Bladder microvascular endothelial cell (primary cell): Measurements from ENCODE around the gene CMSS1. TPM values are rescaled to one million over a fixed set of nuclear protein-coding genes. Genes with fewer than 3 reads are reported as not detected.

Source experiments
- total RNA-seq: library from RNA; depleted of rRNA; stranded (reverse); fragments of >200 nt; gene quantifications from 2 replicates; pipeline ENCODE4 v1.2.3, GENCODE V29; 2014

The CMSS1 gene
- total RNA-seq: 5.7 and 10.5 TPM in 2 replicates

GRCh38 chr3:99817437-99818240 is at the start of gene CMSS1:
Gene CMSS1, plus strand, starts transcription at chr3:99817862.

GRCh38 chr3:100114413-100115030 is 296.9 kb downstream of the CMSS1 start, which contains the start of gene FILIP1L:
Gene FILIP1L, minus strand, starts transcription at chr3:100114501.

Other genes starting within 250 kb of the CMSS1 start
- gene COL8A1, start 179.3 kb upstream of the CMSS1 start, total RNA-seq: 86.8 and 462 TPM in 2 replicates